Sigmoid colon (tissue), 7 donors: ENCODE measurements around the gene SYT15. TPM values are rescaled to one million over a fixed set of nuclear protein-coding genes. Genes with fewer than 3 reads are reported as not detected.

Experiments used
- polyA plus RNA-seq, 3 donors: library from polyadenylated mRNA; stranded (reverse); fragments of 200-250 nt; gene quantifications; one replicate each; pipeline ENCODE4 v1.2.3, GENCODE V29; 2013
- total RNA-seq, 4 donors: library from RNA; depleted of rRNA; stranded (reverse); fragments of >200 nt; gene quantifications; one replicate each; pipeline ENCODE4 v1.1.0, GENCODE V29; 2016
- donor health status: healthy with polysubstance abuse.
- donor health status: Bipolar disorder and iron deficiency.
- donor health status: healthy.

Gene SYT15
- total and polyA plus RNA-seq, 7 donors: 0.81 to 1.7 (median 1.2) TPM

Other genes starting within 250 kb of the SYT15 start
- gene ANXA8L1, start 203.4 kb upstream of the SYT15 start, total RNA-seq: under 1 TPM in 1 of 4 donors, not detected in 3; 0.68 TPM
- not detected for gene ANXA8L1, start 203.4 kb upstream of the SYT15 start, polyA plus RNA-seq
- gene NPY4R, start 113.2 kb upstream of the SYT15 start, total RNA-seq: 1 to 10 TPM; 1.5 to 6.6 (median 4.1) TPM
- gene NPY4R, start 113.2 kb upstream of the SYT15 start, polyA plus RNA-seq: 1 to 10 TPM in 2 of 3 donors, under 1 TPM in 1; 0.46 to 3.1 (median 2.4) TPM
- gene GPRIN2, start 22.5 kb upstream of the SYT15 start, total RNA-seq: 1 to 10 TPM in 1 of 4 donors, under 1 TPM in 2, not detected in 1; 0.16 to 1.4 (median 0.27) TPM
- gene GPRIN2, start 22.5 kb upstream of the SYT15 start, polyA plus RNA-seq: 10 to 100 TPM; 21.7 to 30.0 (median 21.8) TPM